BJ (cell line): ENCODE data around the gene EPGN. TPM values are rescaled to one million over a fixed set of nuclear protein-coding genes. Genes with fewer than 3 reads are reported as not detected.

ENCODE experiments used
- CTCF ChIA-PET: fragments of 350-600 bp; formaldehyde crosslinking; extraction: SDS; loops from one replicate; lab custom pipeline; 2021; ENCODE audit warnings: antibody characterized with exemption, inconsistent platforms; lab: Yijun Ruan, JAX
- POLR2A ChIA-PET: fragments of 300-600 bp; sonication (Branson Sonifier 250); formaldehyde crosslinking; extraction: SDS; loops from one replicate; lab custom pipeline; 2021; ENCODE audit warnings: antibody characterized with exemption; lab: Charles Lee
- DNase-seq: peaks from one replicate; pipeline ENCODE4 v3.0.0-alpha.2; 2011; ENCODE audit warnings: low read depth
- H3K27me3 ChIP-seq: 2 replicates; pipeline ENCODE4 v1.6.0; 2011; ENCODE audit warnings: low read length; ENCODE audit not compliant: control insufficient read depth, insufficient read depth
- H3K36me3 ChIP-seq: 2 replicates; pipeline ENCODE4 v1.5.1; 2011; ENCODE audit warnings: low read length; ENCODE audit not compliant: control insufficient read depth, insufficient read depth
- H3K4me3 ChIP-seq: 2 replicates; pipeline ENCODE4 v1.5.1; 2011; ENCODE audit warnings: low read depth, mild to moderate bottlenecking, control low read depth, low read length
- polyA plus RNA-seq: library from polyadenylated mRNA; depleted of rRNA; stranded (reverse); fragments of >200 nt; gene quantifications from 2 replicates; pipeline ENCODE4 v1.2.3, GENCODE V29; 2011
- TF ChIP-seq, protein P1 (sequence below): IDR thresholded peaks from 2 replicates; pipeline ENCODE4 v1.5.1; 2011; ENCODE audit warnings: low read depth, mild to moderate bottlenecking, control low read depth, inconsistent platforms, low read length, moderate library complexity; ENCODE audit not compliant: insufficient read depth

Gene EPGN
- polyA plus RNA-seq, 1 experiment = 0.13 TPM

DNA sequence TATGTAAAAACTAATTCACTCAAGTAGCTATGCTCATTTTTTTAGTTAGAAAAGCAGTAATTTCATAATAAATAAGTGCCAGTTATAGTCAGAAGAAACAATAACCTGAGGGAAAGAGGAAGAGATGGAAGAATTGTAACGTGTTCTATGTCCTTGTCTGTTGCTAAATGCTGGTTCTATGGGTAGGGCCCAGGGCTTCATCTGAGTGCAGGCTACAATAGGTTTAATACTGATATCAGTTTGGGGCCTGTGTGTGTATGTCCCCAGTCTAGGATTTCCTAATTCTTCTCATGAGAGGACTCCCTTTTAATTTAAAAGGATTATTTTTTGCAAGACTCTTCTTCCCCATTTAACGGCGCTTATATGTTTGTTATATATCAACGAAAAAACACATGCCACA is 53.4 kb downstream of the EPGN start:
- no peak for DNase-seq
- POLR2A ChIA-PET = no interaction called here
- no peaks in the 10 kb centered on the region for H3K36me3 ChIP-seq
- TF ChIP-seq, protein P1, sequence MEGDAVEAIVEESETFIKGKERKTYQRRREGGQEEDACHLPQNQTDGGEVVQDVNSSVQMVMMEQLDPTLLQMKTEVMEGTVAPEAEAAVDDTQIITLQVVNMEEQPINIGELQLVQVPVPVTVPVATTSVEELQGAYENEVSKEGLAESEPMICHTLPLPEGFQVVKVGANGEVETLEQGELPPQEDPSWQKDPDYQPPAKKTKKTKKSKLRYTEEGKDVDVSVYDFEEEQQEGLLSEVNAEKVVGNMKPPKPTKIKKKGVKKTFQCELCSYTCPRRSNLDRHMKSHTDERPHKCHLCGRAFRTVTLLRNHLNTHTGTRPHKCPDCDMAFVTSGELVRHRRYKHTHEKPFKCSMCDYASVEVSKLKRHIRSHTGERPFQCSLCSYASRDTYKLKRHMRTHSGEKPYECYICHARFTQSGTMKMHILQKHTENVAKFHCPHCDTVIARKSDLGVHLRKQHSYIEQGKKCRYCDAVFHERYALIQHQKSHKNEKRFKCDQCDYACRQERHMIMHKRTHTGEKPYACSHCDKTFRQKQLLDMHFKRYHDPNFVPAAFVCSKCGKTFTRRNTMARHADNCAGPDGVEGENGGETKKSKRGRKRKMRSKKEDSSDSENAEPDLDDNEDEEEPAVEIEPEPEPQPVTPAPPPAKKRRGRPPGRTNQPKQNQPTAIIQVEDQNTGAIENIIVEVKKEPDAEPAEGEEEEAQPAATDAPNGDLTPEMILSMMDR = no peak
- CTCF ChIA-PET = interaction anchor here (0.6 to 1.8 kb wide), 4 partner anchors 9 to 314 kb away, joined by 3 to 6 read pairs (median 5); no protein-coding TSS in a partner anchor
- peaks cover 3% of the 10 kb centered on the region; the same call in 1 of the 2 replicates for H3K27me3 ChIP-seq
- H3K4me3 ChIP-seq = no peak overlapping the region

GRCh38 chr4:74362347-74362746 is 54.1 kb downstream of the EPGN start:
- peak; percentile 26 for DNase-seq
- Histone ChIP-seq H3K36me3 (no peaks in the 10 kb centered on the region), H3K4me3 (no peak overlapping the region), H3K27me3 (peaks cover 3% of the 10 kb centered on the region; the same call in 1 of the 2 replicates)
- CTCF ChIA-PET = interaction anchor here (1.7 kb wide), 1 partner anchor 9 kb away, joined by 6 read pairs; no protein-coding TSS in a partner anchor
- POLR2A ChIA-PET = no interaction called here
- TF ChIP-seq, protein P1 = no peak

GRCh38 chr4:74364256-74364651 is 56.0 kb downstream of the EPGN start:
- TF ChIP-seq, protein P1 = no peak

GRCh38 chr4:74364652-74365491 is 56.6 kb downstream of the EPGN start, which contains the start of gene EREG:
TSS of gene EREG (plus strand) at chr4:74365145. CDS start at chr4:74365309, 164 bp downstream.
- peaks cover 3% of the 10 kb centered on the region; the same call in 1 of the 2 replicates for H3K27me3 ChIP-seq
- TF ChIP-seq, protein P1 = no peak
- POLR2A ChIA-PET = no interaction called here
- DNase-seq = peak; percentile 31
- no peaks in the 10 kb centered on the region for H3K36me3 ChIP-seq
- H3K4me3 ChIP-seq = peak within 1 kb of the TSS; percentile 44
- CTCF ChIA-PET = interaction anchor here (0.6 to 3.3 kb wide), 3 partner anchors 13 to 310 kb away, joined by 3 to 10 read pairs (median 8); no protein-coding TSS in a partner anchor

More at GRCh38 chr4:74364256-74364651, 56.0 kb downstream of the EPGN start:
- ChIA-PET CTCF (interaction anchor here (0.6 to 3.3 kb wide), 3 partner anchors 13 to 311 kb away, joined by 3 to 10 read pairs (median 8); no protein-coding TSS in a partner anchor), POLR2A (no interaction called here)
- Histone ChIP-seq H3K36me3 (no peaks in the 10 kb centered on the region), H3K27me3 (peaks cover 3% of the 10 kb centered on the region; the same call in 1 of the 2 replicates), H3K4me3 (no peak overlapping the region)
- DNase-seq = no peak

DNA sequence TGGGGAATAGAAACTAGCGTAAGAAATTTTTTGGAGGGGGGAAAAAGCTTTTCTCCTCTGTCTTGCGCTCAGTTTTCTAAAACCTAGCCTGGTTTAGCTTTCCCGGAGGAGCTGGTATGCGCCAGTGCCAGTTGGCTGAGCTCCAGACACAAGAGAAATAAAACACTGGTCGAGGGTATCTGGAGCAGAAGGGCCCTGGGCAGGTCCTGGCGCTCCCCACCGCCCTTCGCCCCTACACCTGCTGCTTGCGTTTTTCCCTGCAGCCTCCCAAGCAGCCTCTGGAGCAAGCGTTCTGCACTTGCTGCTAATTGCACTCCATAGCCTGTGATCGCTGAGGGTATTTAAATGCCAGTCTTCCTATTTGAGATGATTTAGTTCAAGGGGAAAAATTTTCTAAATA is 57.5 kb downstream of the EPGN start:
- ChIA-PET POLR2A (no interaction called here), CTCF (interaction anchor here (0.6 to 3.3 kb wide), 3 partner anchors 12 to 595 kb away, joined by 3 to 10 read pairs (median 8); no protein-coding TSS in a partner anchor)
- Histone ChIP-seq H3K27me3 (peaks cover 3% of the 10 kb centered on the region; the same call in 1 of the 2 replicates), H3K4me3 (peak overlapping the region; percentile 44), H3K36me3 (no peaks in the 10 kb centered on the region)
- no peak for DNase-seq
- TF ChIP-seq, protein P1 = no peak
